ENCODE results near the gene MCF2L. TPM values are rescaled to one million over a fixed set of nuclear protein-coding genes. Genes with fewer than 3 reads are reported as not detected.

MCF2L gene
- total RNA-seq, 1 donor from 2014 or later: 5.6 TPM

DNA sequence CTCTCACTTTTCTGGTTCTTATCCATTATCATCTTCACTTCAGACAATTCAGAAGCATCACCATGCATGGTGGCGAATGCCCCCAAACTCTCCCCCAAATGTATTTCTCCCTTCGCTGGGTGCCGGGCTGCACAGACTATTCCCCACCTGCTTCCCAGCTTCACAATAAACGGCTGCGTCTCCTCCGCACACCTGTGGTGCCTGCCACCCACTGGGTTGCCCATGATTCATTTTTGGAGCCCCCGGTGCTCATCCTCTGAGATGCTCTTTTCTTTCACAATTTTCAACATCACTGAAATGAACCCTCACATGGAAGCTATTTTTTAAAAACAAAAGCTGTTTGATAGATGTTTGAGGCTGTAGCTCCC is 150.8 kb downstream of the MCF2L start:
- H3K4me3 Mint-ChIP-seq (ENCODE audit: unreplicated experiment): no peak overlapping the region
- H3K36me3 Mint-ChIP-seq (ENCODE audit: unreplicated experiment): no peaks in the 10 kb centered on the region
- no peaks in the 10 kb centered on the region for H3K9me3 Mint-ChIP-seq (ENCODE audit: unreplicated experiment)
- H3K27me3 Mint-ChIP-seq (ENCODE audit: unreplicated experiment): no peaks in the 10 kb centered on the region
- DNase-seq (ENCODE audit: extremely low spot score, unreplicated experiment): peak; percentile 68
- H3K4me1 Mint-ChIP-seq (ENCODE audit: unreplicated experiment): peaks cover 15% of the 10 kb centered on the region
- TF ChIP-seq CTCF (IDR thresholded peaks at IDR 0.05): no peak
- H3K27ac Mint-ChIP-seq (ENCODE audit: unreplicated experiment): no peak overlapping the region

DNA sequence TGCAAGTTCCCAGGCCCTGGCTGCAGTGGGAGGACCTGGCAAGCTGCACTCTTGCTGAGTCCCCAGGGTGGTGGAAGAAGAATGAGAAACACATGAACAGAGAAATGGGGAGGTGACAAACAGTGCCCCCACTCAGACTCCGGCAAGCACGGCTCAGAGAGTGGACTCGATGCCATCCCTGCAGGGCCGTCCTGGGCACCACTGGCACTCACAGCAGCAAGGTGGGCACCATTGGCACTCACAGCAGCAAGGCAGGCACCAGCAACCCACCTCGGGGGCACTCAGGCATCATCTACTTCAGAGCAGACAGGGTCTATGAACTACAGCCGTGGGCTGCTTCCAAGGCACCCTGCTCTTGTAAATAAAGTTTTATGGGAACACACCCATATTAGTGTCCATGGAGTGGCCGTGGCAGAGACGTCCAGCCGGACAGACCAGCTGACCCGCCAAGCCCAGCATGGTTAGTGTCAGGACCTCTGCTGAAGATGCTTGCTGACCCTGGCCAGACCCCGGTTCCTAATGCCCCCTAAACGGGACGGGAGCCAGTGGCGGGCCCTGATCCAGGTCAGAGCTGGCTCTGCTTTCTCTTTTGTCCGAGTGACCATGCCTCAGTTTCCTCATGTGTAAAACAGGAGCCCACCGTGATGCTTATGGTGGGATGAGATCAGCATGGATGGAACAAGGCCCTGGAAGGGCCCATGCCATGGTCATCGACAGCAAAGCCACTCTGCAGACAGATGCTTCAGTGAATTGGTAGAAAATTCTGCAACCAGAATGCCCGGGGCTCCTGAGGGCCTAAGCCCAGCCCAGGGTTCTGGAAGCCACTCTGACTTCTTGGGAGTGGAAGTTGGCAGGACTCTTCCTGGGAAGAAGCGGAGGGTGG is 151.5 kb downstream of the MCF2L start:
- Mint-ChIP-seq H3K9me3 (ENCODE audit: unreplicated experiment) (no peaks in the 10 kb centered on the region), H3K27ac (ENCODE audit: unreplicated experiment) (no peak overlapping the region), H3K4me1 (ENCODE audit: unreplicated experiment) (peaks cover 15% of the 10 kb centered on the region), H3K4me3 (ENCODE audit: unreplicated experiment) (no peak overlapping the region), H3K36me3 (ENCODE audit: unreplicated experiment) (no peaks in the 10 kb centered on the region), H3K27me3 (ENCODE audit: unreplicated experiment) (no peaks in the 10 kb centered on the region)
- peak; percentile 71 for DNase-seq (ENCODE audit: extremely low spot score, unreplicated experiment)
- no peak for TF ChIP-seq CTCF (IDR thresholded peaks at IDR 0.05)

GRCh38 chr13:113121183-113121927 is 152.3 kb downstream of the MCF2L start:
- Mint-ChIP-seq H3K4me3 (ENCODE audit: unreplicated experiment) (no peak overlapping the region), H3K9me3 (ENCODE audit: unreplicated experiment) (no peaks in the 10 kb centered on the region), H3K27me3 (ENCODE audit: unreplicated experiment) (no peaks in the 10 kb centered on the region), H3K36me3 (ENCODE audit: unreplicated experiment) (no peaks in the 10 kb centered on the region), H3K27ac (ENCODE audit: unreplicated experiment) (no peak overlapping the region), H3K4me1 (ENCODE audit: unreplicated experiment) (peaks cover 15% of the 10 kb centered on the region)
- TF ChIP-seq CTCF (IDR thresholded peaks at IDR 0.05): no peak
- peak; percentile 82 for DNase-seq (ENCODE audit: extremely low spot score, unreplicated experiment)

DNA sequence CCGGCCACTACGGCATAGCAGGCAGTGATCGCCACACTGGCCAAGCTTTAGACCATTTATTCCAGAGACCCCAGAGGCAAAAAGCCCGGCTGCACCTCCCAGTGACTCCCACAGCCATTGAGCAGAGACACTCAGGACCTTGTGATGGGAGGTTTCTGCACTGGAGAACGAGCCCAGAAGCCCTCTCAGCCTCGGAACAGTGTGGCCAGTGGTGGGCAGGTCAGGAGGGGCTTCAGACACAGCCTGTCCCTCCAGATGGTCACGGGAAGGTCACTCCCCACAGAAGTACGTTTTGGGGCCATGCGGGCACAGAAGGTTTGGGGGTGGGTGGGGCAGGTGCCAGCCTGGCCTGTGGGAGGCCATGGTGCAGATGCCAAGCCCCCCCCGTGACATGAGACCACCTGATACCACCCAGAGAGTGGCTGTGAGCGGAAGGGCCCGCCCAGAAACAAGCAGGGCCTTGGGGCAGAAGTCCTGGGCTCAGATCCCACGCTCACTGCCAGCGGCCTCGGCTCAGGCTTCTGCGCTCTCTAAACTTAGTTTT is 153.0 kb downstream of the MCF2L start:
- Mint-ChIP-seq H3K27ac (ENCODE audit: unreplicated experiment) (no peak overlapping the region), H3K27me3 (ENCODE audit: unreplicated experiment) (no peaks in the 10 kb centered on the region), H3K4me3 (ENCODE audit: unreplicated experiment) (no peak overlapping the region), H3K4me1 (ENCODE audit: unreplicated experiment) (peaks cover 15% of the 10 kb centered on the region), H3K36me3 (ENCODE audit: unreplicated experiment) (no peaks in the 10 kb centered on the region), H3K9me3 (ENCODE audit: unreplicated experiment) (no peaks in the 10 kb centered on the region)
- no peak for TF ChIP-seq CTCF (IDR thresholded peaks at IDR 0.05)
- peak; percentile 73 for DNase-seq (ENCODE audit: extremely low spot score, unreplicated experiment)

Data from osteocyte (in vitro differentiated cells).